Subcutaneous adipose tissue (tissue), 4 donors: ENCODE data around the gene SCN4B. TPM values are rescaled to one million over a fixed set of nuclear protein-coding genes. Genes with fewer than 3 reads are reported as not detected.

Source experiments
- total RNA-seq, 4 donors: library from RNA; depleted of rRNA; stranded (reverse); fragments of >200 nt; gene quantifications; one replicate each; pipeline ENCODE4 v1.1.0, GENCODE V29; 2016
- TF ChIP-seq, protein P1 (sequence below): fragments of 450-650 bp; IDR thresholded peaks from one replicate; pipeline ENCODE4 v1.5.1; 2016; ENCODE audit warnings: low read depth, mild to moderate bottlenecking, control low read depth, antibody characterized with exemption, moderate library complexity

Gene SCN4B
- total RNA-seq, 4 donors from 2014 or later: 1.0 to 5.7 (median 3.2) TPM

DNA sequence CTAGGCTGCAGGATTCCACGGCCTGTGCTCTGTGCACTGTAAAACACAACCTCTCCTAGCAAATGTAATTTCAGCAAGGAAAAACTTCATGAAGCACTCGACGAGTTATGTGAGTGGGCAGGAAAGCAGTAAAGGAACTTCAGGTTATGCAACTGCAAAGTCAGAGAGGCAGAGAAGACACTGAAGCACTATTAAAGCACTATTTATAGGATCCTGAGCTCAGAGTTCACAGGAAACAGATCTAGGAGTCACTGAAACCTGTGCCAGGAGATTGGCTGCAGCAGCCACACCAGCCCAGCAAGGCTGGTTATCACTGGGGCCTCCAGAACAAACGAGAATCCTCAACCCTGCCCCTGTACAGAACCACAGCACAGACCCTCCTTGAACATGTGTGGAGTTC lies 68.4 kb downstream of the SCN4B start:
- TF ChIP-seq, protein P1, sequence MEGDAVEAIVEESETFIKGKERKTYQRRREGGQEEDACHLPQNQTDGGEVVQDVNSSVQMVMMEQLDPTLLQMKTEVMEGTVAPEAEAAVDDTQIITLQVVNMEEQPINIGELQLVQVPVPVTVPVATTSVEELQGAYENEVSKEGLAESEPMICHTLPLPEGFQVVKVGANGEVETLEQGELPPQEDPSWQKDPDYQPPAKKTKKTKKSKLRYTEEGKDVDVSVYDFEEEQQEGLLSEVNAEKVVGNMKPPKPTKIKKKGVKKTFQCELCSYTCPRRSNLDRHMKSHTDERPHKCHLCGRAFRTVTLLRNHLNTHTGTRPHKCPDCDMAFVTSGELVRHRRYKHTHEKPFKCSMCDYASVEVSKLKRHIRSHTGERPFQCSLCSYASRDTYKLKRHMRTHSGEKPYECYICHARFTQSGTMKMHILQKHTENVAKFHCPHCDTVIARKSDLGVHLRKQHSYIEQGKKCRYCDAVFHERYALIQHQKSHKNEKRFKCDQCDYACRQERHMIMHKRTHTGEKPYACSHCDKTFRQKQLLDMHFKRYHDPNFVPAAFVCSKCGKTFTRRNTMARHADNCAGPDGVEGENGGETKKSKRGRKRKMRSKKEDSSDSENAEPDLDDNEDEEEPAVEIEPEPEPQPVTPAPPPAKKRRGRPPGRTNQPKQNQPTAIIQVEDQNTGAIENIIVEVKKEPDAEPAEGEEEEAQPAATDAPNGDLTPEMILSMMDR: no peak

Other genes starting within 250 kb of the SCN4B start
- gene TMPRSS13, start 223.4 kb downstream of the SCN4B start, total RNA-seq: under 1 TPM in 2 of 4 donors, not detected in 2; 0.22 to 0.51 TPM
- gene IL10RA, start 166.4 kb downstream of the SCN4B start, total RNA-seq: 100 to 1,000 TPM in 1 of 4 donors, 10 to 100 TPM in 3; 31.3 to 101 (median 48.6) TPM
- 1 to 10 TPM in 1 of 4 donors, not detected in 3; 1.1 TPM for gene TMPRSS4, start 75.7 kb downstream of the SCN4B start, total RNA-seq
- not detected for gene SMIM35, start 65.9 kb downstream of the SCN4B start, total RNA-seq
- gene SCN2B, start 23.8 kb upstream of the SCN4B start, total RNA-seq: under 1 TPM in 2 of 4 donors, not detected in 2; under 0.01 to 0.19 TPM
- 10 to 100 TPM in 2 of 4 donors, 1 to 10 TPM in 2; 2.8 to 51.7 (median 14.0) TPM for gene JAML, start 72.2 kb upstream of the SCN4B start, total RNA-seq
- 1 to 10 TPM; 1.1 to 3.7 (median 2.0) TPM for gene MPZL3, start 99.5 kb upstream of the SCN4B start, total RNA-seq
- gene MPZL2, start 111.5 kb upstream of the SCN4B start, total RNA-seq: 10 to 100 TPM; 14.3 to 28.0 (median 17.7) TPM
- 1 to 10 TPM in 3 of 4 donors, under 1 TPM in 1; 0.38 to 3.4 (median 1.8) TPM for gene CD3E, start 151.9 kb upstream of the SCN4B start, total RNA-seq
- 1 to 10 TPM in 3 of 4 donors, not detected in 1; 2.0 to 4.9 (median 2.4) TPM for gene CD3D, start 189.9 kb upstream of the SCN4B start, total RNA-seq
- gene CD3G, start 191.5 kb upstream of the SCN4B start, total RNA-seq: 1 to 10 TPM in 2 of 4 donors, under 1 TPM in 2; 0.38 to 2.1 (median 1.4) TPM
- gene UBE4A, start 206.8 kb upstream of the SCN4B start, total RNA-seq: 10 to 100 TPM; 44.8 to 57.7 (median 45.8) TPM
- gene ATP5MG, start 248.8 kb upstream of the SCN4B start, total RNA-seq: 10 to 100 TPM; 36.1 to 84.5 (median 42.8) TPM